AG09319 (cell line): ENCODE data around the gene ITGAE.

Source experiments
- DNase-seq: peaks from one replicate; pipeline ENCODE4 v3.0.0-alpha.2; 2010; ENCODE audit warnings: low read depth; ENCODE audit errors: extremely low read depth
- TF ChIP-seq, protein P1 (sequence below): IDR thresholded peaks from 2 replicates; pipeline ENCODE4 v1.5.1; 2011; ENCODE audit warnings: low read depth, mild to moderate bottlenecking, inconsistent platforms, low read length, moderate library complexity

Gene ITGAE

DNA sequence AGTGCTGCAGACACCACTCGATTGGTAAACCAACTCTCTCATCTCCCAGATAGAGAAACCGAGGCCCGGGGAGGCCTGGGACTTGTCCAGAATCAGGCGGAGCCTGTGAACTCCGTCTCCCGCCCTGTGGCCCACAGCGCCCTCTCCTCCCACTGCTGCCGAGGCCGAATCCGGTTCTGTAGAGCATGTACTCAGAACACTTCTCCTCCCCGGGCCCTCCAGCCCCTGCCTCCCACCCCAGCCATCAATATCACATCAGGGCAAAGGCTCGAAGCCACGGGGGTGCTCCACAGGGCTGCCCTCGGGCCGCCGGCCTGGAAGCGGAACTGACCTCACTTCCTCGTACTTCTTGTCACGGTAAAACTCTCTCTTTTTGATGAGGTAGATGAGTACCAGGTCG is 119.4 kb downstream of the ITGAE start:
- DNase-seq, result no peak

DNA sequence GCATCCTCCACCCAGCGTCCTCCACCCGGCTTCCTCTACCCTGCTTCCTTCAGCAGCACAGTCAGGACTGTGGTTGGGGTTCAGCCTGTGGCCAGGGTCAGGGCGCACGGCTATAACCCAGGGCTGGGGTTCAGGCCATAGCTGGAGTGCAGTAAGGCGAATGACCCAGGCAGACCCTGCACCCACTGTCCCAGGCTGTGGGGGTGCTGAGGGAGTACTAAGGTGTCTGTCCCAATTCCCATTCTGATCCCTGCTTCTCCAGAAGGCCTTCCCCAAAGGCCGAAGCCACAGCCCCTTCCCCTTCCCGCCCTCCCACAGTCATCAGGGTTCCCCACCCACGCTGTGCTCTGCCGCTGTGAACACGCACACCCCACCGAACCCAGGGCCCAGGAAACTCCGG is 119.9 kb downstream of the ITGAE start:
- TF ChIP-seq, protein P1, sequence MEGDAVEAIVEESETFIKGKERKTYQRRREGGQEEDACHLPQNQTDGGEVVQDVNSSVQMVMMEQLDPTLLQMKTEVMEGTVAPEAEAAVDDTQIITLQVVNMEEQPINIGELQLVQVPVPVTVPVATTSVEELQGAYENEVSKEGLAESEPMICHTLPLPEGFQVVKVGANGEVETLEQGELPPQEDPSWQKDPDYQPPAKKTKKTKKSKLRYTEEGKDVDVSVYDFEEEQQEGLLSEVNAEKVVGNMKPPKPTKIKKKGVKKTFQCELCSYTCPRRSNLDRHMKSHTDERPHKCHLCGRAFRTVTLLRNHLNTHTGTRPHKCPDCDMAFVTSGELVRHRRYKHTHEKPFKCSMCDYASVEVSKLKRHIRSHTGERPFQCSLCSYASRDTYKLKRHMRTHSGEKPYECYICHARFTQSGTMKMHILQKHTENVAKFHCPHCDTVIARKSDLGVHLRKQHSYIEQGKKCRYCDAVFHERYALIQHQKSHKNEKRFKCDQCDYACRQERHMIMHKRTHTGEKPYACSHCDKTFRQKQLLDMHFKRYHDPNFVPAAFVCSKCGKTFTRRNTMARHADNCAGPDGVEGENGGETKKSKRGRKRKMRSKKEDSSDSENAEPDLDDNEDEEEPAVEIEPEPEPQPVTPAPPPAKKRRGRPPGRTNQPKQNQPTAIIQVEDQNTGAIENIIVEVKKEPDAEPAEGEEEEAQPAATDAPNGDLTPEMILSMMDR, result no peak
- DNase-seq, result no peak

More for the DNA sequence above, 119.4 kb downstream of the ITGAE start:
- TF ChIP-seq, protein P1, result no peak

DNA sequence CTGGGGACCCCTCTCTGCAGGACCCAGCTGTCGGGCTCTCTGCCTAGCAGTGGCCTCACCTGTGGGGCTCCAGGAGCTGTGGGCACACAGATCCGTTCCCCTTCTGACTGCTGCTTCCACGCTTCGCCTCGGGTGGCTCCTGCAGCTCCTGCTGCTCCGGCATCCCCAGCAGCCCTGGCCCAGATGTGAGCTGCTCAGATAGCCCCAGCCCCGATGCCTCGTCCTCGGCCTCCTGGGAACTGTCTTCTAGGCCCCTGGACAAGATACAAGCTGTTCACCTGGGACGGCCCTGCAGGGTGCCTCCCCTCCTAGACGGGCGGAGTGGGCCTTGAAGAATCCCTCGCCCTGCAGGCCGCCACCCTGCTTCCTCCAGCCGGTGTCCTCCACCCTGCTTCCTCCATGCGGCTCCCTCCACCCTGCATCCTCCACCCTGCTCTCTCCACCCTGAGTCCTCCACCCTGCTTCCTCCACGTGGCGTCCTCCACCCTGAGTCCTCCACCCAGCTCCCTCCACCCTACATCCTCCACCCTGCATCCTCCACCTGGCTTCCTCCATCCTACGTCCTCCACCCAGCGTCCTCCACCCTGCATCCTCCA is 121.4 kb downstream of the ITGAE start:
- TF ChIP-seq, protein P1, result no peak
- no peak for DNase-seq

DNA sequence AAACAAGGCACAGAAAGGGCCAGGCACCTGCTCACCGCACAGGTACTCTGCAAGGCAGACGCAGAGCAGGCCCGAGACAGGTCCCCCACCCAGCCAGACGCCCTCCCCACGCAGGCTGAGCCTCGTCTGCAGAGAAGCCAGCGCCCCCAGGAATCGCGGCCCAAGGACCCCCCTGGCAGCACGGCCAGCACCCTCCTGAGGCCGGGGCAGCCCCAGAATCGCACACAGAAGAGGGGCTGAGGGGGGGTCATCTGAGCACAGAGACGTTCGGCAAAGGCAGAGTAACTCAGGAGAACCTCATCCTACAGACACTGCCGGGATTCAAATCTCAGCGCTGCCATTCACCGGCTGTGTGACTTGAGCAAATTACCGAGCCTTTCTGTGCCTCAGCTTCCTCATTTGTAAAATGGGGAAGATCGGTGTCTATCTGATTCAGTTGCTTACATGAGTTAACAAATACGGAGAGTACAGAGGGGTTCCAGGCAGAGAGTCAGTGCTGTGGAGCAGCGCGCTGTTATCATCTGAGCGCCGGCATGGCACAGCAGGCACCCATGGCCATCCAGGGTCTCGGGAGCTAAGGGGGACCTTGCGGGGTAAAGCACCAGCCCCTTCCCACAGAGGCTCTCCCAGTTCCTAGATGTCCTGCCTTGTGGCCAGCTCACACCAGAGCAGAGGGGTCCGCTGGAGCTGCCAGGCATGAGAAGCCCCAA is 122.0 kb downstream of the ITGAE start:
- TF ChIP-seq, protein P1, result no peak
- DNase-seq, result no peak

DNA sequence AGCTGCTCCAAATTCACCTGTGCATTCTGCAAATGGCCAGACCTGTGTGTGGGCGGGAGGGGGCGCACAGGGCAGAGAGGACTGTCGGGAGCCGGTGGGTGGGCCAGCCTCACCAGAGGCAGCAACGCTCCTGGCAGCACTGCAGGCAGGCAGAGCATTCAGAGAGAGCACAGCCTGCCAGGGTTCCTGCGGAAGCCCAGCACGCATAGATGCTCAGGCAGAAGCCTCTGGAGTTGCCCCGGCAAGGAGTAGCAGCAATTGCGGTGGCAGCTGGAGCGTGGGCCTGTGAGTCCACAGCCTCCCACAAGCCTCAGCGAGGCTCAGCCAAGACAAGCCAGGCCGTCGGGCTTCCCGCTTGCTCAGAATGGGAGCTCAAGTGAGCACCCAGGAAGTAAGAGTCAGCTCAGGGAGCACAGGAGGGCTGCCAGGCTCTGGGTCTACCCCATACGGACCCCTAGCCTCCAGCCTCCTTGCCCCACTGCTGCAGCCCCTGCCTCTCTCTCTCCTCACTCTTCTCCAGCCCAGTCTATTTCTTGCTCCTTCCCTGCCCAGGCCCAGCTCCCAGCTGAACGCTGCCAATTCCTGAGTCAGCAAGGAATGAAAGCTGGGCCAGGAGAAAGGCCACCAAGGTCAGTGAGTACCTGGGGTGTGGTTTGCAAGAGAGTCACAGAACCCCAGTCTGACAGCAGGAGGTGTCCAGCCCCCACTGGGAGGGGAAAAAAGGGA is 122.7 kb downstream of the ITGAE start:
- DNase-seq, result no peak
- TF ChIP-seq, protein P1, result no peak

DNA sequence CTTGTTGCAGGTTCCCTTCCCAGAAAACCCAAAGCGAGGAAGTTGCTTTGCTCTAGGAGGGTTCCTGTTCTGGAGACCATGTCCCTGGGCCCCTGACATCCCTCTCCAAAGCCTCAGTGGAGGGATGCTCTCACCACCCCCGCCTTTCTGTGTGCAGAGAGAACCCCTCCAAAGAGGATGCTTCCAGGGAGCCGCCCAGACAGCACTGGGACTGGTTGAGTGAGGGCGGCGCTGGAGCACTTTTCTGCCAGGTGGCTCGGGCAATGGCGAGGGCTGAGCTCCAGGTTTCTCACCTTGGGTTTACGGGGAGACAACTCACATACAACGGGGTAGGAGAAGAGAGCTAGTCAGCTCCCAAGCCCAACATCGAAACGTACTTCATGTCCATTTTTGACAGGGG is 125.1 kb downstream of the ITGAE start:
- no peak for DNase-seq
- TF ChIP-seq, protein P1, result no peak

DNA sequence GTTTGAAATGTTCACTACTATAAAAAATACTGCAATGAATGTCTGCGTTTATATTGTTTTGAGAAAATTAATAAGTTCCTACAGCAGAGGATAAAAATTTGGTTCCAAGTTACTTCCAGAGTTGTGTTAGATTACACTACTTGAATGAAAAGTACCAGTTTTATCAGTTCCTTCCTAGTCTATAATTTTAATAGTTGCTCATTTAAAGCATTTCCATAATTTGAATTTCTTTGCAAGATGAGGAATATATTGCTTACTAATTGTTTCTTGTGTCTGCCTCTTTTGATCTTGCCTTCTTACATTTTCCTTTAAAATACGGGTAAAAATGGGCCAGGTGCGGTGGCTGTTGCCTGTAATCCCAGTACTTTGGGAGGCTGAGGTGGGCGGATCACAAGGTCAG is 128.4 kb downstream of the ITGAE start:
- DNase-seq, result no peak
- TF ChIP-seq, protein P1, result no peak
